ENCODE measurements around the gene DEDD. TPM values are rescaled to one million over a fixed set of nuclear protein-coding genes. Genes with fewer than 3 reads are reported as not detected.

The DEDD gene
- total and polyA plus RNA-seq, 2 experiments from 2014 or later, result 28.1 to 35.5 TPM

- Histone ChIP-seq H3K4me1 (ENCODE audit: low read depth) (no peaks in the 10 kb centered on the region), H3K4me3 (no peak overlapping the region), H3K36me3 (no peaks in the 10 kb centered on the region), H3K9me3 (ENCODE audit: low read depth) (no peaks in the 10 kb centered on the region), H3K27me3 (no peaks in the 10 kb centered on the region), H3K27ac (no peak overlapping the region)
- no peak for DNase-seq (ENCODE audit: low read depth in 1 of 2, low spot score in 1 of 2)
- no peak for TF ChIP-seq CTCF (IDR thresholded peaks at IDR 0.05; ENCODE audit: low read depth, low read length)
Observed at GRCh38 chr1:161086457-161086856, 46.0 kb downstream of the DEDD start.

- H3K4me1 ChIP-seq (ENCODE audit: low read depth), result no peaks in the 10 kb centered on the region
- H3K27me3 ChIP-seq, result no peaks in the 10 kb centered on the region
- H3K4me3 ChIP-seq, result no peak overlapping the region
- no peaks in the 10 kb centered on the region for H3K36me3 ChIP-seq
- H3K27ac ChIP-seq, result no peak overlapping the region
- TF ChIP-seq CTCF (IDR thresholded peaks at IDR 0.05; ENCODE audit: low read depth, low read length), result no peak
- H3K9me3 ChIP-seq (ENCODE audit: low read depth), result no peaks in the 10 kb centered on the region
- DNase-seq (ENCODE audit: low read depth in 1 of 2, low spot score in 1 of 2), result peak in 1 of 2 donors; percentile 41
Observed at GRCh38 chr1:161085165-161085564, 47.3 kb downstream of the DEDD start.

GRCh38 chr1:161084597-161084988 is 47.9 kb downstream of the DEDD start:
- no peaks in the 10 kb centered on the region for H3K27me3 ChIP-seq
- no peak for DNase-seq (ENCODE audit: low read depth in 1 of 2, low spot score in 1 of 2)
- no peaks in the 10 kb centered on the region for H3K36me3 ChIP-seq
- no peak overlapping the region for H3K27ac ChIP-seq
- no peaks in the 10 kb centered on the region for H3K4me1 ChIP-seq (ENCODE audit: low read depth)
- H3K4me3 ChIP-seq, result no peak overlapping the region
- no peaks in the 10 kb centered on the region for H3K9me3 ChIP-seq (ENCODE audit: low read depth)
- TF ChIP-seq CTCF (IDR thresholded peaks at IDR 0.05; ENCODE audit: low read depth, low read length), result no peak

GRCh38 chr1:161083748-161084596 is 48.5 kb downstream of the DEDD start:
- H3K4me3 ChIP-seq, result no peak overlapping the region
- no peaks in the 10 kb centered on the region for H3K9me3 ChIP-seq (ENCODE audit: low read depth)
- no peaks in the 10 kb centered on the region for H3K36me3 ChIP-seq
- DNase-seq (ENCODE audit: low read depth in 1 of 2, low spot score in 1 of 2), result peak in 1 of 2 donors; percentile 47
- H3K27me3 ChIP-seq, result no peaks in the 10 kb centered on the region
- no peak for TF ChIP-seq CTCF (IDR thresholded peaks at IDR 0.05; ENCODE audit: low read depth, low read length)
- no peaks in the 10 kb centered on the region for H3K4me1 ChIP-seq (ENCODE audit: low read depth)
- H3K27ac ChIP-seq, result no peak overlapping the region

GRCh38 chr1:161082996-161083747 is 49.3 kb downstream of the DEDD start:
- peak in 1 of 2 donors; percentile 94 for DNase-seq (ENCODE audit: low read depth in 1 of 2, low spot score in 1 of 2)
- Histone ChIP-seq H3K4me1 (ENCODE audit: low read depth) (no peaks in the 10 kb centered on the region), H3K4me3 (no peak overlapping the region), H3K27me3 (no peaks in the 10 kb centered on the region), H3K27ac (no peak overlapping the region), H3K9me3 (ENCODE audit: low read depth) (no peaks in the 10 kb centered on the region), H3K36me3 (no peaks in the 10 kb centered on the region)
- TF ChIP-seq CTCF (IDR thresholded peaks at IDR 0.05; ENCODE audit: low read depth, low read length), result no peak

All from cardiac muscle cell (in vitro differentiated cells and primary cell).